Measurements from ENCODE around the gene PTPRG.

PTPRG gene

DNA sequence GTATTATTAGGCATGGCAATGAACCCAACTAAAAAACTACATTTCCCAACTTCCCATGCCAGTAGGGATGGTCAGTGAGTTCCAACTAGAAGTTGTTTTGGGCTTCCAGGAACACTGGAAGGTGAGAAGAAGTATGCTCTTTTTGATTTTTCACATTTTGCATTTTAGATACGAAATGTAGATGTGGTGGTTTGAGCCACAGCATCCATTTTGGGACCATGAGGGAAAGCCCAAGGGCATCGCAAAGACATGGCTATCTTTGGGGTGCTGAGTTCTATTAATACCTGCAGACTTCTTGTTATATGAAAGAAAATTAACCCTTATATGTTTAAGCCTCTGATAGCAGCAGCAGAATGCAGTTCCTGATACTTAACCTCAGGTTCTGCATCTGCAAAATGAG is 62.9 kb downstream of the PTPRG start:
- DNase-seq: no peak

DNA sequence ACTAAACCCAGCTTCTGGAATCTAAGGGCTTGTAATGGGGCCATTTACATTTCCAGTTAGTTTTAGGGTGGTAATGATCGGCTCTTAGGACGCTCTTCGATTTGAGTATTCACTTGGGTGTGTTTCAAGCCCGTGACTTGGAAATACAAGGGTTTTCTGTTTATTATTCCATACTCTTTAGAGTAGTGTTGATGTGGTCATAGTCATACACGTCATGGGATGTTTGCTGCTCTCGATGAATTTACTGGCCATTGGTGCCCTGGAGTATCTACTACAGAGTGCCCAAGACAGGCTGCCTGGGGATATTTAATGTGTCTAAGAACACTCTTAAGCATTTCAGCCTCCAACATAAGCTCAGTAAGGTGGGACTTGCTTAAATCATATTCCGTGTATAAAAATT is 64.1 kb downstream of the PTPRG start:
- DNase-seq: no peak

DNA sequence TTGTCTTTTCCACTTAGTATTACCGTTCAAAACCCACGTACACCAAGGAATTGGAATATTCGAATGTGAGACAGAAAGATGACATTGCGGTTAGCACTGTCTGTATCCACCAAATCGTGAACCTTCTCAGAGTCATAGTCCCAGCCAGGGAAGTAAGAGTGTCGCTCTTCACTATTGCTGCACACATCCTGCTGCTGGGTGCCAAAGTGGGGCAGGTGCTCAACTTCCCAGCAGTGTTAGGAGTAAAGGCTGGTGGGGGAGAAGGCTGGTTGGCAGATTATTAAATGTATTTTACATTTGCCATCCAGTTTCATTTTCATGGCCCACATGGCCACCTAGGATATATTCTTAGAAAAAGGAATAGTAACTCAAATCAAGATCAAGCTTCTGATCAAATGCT is 65.1 kb downstream of the PTPRG start:
- DNase-seq: no peak

DNA sequence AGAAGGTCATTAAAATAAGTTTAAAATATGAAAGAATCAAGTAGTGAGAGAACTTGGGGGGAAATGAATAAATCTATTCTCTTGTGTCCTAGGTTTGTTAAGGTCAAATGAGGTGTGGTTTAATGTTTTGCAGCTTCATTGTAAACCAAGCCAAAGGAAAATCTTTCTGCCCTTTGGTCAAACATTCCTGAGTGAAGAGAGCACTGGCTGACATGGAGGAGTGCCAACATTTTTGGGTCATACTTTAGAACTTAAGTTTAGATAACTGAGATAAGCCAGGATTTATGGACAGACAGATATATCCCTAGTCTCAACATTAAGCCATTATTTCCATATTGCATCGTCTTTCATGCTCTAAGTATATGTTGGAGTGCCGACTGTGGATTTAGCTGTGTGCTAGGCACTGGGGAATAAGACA is 66.4 kb downstream of the PTPRG start:
- no peak for DNase-seq

DNA sequence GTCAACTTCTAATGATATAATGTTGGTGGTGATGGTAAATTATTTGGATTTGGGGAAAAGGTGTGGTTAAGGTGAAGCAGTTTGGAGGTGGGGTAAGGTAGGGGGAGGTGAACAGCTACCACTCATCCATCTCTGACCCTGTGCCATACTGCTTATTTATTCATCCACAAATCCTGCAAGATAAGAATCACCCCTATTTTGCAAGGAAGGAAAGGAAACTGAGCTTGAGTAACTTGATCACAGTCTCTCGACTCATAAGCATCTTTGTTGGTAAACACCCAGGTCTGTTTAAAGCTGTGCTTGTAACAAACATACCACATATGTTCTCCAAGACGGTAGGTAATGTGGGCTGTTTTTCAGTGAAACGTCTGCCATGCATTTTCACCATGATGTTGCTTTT is 67.3 kb downstream of the PTPRG start:
- no peak for DNase-seq

DNA sequence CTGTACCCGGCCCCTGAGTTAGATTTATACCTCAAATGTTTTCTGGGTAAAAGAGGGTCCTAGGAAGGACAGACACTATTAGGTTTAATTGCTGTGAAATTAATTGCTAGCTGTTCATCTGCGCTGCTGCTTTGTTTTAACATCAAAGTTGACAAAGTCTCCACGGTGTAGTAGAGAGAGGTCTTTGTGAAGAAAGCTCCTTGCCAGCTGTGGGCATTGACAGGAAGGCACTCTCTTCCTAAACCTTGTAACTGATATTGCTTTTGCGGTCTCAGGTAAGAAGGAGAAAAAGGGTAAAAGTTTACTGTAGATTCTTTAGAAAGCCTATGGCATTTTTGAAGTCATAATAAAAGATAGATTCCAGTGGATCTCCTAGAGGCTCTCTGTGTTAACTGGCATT is 68.1 kb downstream of the PTPRG start:
- DNase-seq: no peak

DNA sequence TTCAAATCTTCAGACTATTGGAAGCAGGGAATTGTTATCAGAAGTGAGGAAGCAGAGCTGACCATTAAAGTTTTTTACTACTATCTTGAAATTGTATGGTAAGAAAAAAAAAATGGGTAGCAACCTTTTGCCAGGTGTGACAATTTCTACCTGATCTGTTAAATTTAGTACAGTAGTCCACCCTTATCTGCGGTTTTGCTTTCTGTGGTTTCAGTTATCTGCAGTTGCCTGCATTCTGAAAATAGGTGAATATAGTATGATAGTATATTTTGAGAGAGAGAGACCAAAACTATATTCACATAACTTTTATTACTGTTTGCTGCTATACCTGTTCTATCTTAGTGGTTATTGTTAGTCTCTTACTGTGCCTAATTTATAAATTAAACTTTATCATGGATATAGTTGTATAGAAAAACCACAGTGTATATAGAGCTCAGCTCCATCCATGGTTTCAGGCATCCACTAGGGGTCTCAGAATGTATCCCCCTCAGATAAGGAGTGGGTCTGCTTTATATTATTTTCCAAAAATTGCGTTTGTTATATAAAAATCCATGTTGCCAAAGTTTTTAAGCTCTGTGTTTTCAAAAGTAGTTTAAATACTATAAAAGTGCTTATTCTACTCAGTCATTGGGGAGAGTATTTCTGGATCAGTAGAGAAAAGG is 69.9 kb downstream of the PTPRG start:
- DNase-seq: no peak

DNA sequence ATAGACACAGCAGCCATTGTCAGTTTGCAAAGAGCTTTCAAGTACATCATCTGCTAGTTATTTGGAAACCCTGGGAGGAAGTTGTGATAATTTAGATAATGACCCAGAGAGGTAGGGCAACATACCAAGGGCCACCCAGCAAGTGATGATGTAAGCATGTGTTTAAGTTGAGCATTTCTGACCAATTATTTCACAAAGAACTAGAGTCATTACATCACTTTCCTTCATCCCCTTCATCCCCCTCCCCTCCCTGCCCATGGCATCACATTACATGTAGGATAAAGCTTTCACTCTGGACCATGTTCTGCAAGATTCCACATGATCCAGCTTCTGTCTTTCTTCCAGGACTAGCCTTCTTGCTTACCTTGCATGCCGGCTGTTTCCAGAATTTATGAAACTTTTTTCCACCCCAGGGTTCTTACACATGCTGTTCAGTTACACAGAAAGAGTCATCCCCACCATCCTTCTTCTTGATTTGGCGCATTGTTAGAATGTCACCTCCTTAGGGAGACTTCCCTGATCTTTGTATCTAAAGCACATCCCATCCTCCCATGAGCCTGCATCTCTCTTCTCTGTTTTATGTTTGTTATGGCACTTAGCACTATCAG is 71.3 kb downstream of the PTPRG start:
- DNase-seq: no peak

DNA sequence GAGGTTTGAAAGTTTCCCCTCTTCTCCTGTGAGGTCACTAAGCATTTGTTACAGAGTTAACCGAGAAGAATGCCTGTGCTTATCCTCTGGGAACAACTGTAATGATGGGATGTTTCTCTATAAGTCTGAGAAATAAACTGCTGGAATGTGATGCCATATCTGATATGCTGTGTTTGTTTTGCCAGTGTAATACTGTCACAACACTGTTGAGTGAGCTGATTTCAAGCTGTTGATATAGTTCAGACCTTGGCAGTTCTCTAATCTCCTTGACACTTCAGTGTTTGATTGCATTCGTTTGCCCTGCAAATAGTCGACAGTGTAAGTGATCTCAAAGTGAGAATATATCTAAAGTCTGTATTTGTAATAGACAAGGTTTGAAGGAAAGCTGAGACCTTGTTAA is 73.3 kb downstream of the PTPRG start:
- no peak for DNase-seq

DNA sequence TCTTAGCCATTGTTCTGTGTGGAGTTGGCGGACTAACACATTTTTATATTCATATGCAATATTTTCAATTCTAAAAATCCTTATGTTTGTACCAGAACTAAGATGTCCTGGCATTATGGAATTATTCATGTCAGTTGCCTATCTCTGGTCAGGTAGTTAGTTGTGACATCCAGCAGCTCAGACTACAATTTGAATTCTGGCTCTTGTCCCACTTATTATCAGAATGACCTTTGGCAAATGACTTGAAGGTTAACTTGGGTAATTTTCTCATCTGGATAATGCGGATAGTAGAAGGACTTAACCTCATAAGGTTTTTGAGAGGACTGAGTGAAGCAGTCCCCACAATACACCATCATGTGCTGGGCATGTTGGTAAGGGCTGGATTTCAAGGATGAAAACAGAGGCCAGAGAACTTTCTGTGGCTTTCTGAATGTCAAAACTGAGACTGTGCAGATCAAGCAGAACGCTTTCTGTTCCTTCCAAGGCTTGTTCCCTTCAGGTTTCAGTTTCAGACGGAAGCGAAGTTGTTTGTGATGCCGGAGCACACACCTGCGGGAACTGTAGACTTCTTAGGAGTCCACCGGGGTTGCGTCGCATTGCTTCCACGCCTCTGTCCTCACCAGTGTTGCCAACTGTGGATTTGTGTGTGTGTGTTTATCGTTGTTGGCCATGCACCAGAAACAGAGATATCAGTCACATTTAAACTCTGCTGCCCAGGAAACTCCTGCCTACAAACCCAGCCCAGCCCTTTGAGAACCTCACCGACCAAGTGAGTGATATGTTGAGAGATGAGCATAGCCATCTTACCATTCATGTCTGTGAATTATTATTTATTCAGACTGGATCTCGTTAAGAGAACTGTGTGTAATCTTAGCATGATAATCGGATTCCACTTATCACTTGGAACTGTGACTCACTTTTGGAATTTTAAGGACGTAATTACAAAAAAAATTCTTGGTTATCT is 76.0 kb downstream of the PTPRG start:
- no peak for DNase-seq

DNA sequence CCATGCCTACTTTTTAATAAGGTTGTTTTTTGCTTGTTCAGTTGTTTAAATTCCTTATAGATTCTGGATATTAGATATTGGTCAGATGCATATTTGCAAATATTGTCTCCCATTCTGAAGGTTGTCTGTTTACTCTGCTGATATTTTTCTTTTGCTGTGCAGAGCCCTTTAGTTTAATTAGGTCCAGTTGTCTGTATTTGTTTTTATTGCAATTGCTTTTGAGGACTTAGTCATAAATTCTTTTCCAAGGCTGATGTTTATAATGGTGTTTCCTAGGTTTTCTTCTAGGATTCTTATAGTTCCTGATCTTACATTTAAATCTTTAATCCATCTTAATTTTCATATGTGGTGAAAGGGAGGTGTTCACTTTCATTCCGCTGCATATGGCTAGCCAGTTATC is 77.4 kb downstream of the PTPRG start:
- DNase-seq: no peak

DNA sequence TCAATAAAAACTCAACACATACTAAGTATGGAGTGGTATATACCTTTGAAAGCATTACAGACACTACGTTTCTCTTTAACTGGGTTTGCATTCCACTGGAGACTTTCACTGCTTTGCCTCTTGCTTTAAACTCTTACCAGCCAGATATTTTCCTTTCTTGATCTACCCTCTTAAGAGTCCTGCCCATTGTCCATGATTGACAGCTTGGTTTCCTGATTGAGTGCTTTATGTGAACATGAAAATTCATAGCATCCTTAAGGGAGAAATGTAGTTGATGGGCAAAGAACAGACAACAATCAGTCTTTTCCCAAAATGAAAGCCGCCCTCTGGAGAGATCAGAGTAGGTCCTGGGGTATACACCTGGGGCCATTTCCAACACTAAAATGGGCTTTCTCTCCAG is 78.6 kb downstream of the PTPRG start:
- no peak for DNase-seq

DNA sequence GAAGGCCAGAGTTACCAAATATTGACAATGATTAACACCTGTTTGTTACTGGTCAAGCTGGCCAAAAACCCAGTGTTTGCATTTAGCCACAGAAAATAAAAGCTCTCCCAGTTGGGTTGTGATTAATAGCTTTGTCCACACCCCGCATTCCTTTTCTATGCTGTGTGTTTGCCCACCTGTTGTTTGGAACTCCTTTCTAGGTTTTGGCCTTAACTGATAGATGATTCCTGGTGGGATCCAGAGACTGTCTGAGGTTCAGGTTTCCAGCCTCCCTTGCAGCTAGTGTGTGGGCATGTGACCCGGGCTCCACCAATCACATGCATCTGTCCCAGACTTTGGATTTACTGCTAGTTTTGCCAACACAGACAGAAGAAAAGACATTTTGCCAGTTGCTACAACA is 83.8 kb downstream of the PTPRG start:
- DNase-seq: no peak

DNA sequence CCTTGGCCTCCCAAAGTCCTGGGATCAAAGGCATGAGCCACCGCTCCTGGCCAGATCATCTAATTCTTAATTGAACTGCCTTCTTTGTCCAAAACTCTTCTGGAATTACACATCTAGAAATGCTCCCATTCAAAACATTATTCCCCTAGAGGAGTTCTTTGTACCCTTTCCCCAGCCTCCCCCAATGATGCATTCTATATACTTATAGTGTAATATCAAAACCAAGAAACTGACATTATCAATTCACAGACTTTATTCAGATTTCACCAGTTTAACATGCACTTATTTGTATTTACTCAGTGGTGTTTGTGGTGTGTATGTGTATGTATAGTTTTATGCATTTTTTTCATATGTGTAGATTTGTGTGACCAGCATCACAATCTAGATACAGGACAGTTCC is 85.0 kb downstream of the PTPRG start:
- no peak for DNase-seq

DNA sequence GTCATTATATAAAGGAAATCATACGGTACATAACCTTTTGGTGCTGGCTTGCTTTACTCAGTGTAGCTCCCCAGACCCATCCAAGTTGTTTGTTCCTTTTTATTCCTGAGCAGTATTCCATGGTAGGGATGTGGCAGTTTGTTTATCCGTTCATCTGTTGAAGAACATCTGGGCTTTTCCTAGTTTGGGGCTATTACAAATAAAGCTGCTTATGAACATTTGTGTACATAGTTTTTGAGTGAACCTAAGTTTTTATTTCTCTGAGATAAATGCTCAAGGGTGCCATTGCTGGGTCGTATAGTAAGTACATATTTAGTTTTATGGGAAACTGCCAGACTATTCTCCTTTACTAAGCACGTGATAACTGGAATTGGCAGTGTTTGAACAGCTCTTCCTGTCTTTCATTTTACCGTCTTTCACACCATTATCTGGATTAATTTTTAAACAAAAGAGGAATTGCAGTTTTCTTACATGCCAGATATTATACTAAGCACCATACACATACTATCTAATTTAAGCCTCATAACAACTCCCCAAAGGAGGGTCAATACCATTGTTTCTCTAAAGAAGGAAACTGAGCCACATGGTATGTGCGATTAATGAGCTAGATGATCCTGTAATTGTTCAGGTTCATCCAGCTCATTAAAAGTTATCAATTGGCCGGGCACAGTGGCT is 85.6 kb downstream of the PTPRG start:
- no peak for DNase-seq

DNA sequence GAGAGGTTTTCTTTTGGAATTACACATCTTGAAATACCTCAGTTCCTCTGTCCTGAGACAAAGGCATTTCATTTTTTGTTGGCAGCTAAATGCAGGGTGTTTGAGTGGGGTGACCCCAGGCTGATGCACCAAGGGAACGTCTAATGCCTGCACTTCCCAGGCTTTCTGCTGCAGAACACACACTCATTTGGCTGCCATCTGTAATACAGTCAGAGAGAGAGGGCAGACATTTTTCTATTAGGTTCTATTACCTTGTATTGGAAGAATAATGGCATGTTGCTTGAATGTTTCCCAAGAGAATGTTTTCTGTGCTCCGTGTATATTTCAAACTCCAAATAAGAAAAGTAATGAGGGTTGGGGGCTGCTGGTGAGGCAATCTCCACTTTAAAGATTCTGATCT is 87.1 kb downstream of the PTPRG start:
- no peak for DNase-seq

DNA sequence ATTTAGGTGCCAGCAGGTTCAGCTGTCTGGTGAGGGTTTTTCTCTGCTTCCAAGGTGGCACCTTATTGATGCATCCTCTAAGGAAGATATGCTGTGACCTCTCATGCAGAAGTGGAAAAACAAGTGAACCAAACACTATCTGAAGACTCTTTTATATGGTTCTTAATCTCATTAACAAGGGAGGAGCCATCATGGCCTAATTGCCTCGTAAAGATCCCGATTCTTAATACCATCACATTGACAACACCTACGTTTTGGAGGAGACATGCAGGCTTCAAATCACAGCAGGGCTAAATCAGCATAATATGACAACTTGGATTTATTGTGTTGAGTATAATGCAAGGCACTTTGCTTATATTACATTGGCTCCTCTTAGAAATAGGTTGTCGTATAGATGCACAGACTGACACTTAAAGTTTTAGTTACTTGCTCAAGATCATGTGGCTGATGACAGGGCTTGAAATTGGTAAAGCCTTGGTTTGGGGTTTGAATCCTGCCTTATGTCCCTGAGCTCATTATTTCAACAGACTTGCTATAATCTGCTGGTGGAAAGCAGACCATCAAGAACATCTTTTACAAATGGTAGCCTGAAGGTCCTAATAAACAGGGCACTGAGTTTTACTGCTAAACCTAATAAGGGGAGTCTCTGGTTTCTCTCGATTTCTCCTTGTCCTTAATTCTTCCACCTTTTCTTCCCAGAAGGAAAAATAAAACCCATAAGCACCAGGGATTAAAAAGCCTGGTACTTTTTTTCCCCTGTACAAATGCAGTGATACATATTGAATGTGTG is 88.2 kb downstream of the PTPRG start:
- DNase-seq: no peak

DNA sequence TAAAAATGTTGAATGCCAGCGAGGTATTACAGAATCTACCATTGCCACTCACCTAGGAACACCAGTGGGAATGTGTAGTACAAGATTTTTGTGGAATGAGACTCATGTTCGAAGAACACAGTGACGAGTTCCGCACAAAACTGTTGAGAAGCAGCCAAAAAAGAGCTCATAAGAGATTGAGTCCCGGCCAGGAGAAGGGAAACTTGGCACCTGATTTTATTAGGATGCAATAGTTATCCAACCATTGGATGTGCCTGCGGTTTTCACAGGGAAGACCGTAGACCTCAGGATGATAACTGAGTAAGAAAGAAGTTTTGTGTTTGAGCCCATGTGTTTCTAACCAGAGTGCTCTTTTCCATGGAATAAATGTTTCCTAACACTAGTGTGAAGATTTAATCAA is 88.9 kb downstream of the PTPRG start:
- DNase-seq: no peak

DNA sequence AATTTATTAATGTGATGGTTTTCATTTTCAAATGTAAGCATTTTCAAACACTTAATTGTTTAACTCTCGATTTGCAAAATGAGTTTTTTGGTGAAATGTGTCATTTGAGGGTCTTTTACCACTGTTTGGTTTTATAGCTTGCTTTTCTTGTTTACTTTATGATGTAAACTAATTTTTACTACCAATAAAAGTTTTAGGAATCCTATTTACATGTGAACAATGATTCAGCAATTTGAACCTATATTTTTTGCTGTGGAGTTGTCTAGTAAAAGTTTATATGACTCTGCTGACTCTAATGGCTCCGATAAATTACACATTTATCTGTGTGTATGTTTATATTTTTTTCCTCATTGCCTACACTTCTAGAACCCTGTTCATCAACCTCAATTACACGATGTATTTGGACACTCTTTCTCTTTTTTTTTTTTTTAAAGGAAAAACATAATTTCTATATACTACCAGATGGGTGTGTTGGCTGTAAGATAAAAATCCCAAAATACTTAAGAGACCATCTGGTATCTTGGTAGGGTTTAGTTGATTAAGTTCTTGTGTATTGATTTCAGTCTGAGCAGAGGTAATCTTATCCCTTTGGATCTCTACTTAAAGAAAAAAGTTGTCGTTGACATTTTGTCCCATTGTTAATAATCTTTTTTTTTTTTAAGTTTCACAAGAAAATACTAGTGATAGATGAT is 89.5 kb downstream of the PTPRG start:
- no peak for DNase-seq

DNA sequence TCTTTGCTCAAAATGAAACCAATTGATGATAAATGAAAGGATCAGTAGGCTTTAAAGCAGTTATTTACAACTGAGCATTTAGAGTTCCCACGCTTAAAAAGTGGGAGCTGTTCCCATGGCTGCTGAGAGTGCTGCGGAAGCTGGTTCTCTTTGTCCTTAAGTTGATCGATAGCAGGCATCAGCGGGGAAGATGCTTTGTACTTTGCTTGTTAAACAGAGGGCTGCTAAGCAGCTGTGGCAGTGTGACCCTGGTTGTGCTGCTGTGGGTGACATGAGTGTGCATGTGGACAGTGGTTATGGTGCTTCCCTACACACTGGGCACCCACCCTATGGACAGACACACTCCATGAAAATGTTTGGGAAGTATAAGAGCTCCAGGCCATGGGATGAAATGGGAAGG is 96.3 kb downstream of the PTPRG start:
- DNase-seq: no peak

DNA sequence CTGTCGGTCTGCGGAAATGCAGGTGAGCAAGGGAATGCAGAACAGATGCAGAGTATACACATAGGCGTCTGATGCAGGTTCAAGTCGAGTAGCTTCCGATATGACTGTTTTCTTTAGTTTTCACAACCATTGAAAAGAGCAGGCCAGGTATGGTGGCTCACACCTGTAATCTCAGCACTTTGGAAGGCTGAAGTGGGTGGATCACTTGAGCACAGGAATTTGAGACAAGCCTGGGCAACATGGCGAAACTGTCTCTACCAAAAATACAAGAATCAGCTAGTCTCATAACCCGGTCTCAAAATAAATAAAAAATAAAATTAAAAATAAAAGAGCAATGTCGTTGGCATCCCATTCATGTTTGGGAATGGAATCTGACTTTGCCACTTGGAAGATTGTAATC is 101.5 kb downstream of the PTPRG start:
- no peak for DNase-seq

All from NCI-H1694 (cell line).